ENCODE results near the gene ERCC6.
A peak's percentile ranks its signal among the peaks of the same experiment; 100 is the strongest.

The ERCC6 gene

DNA sequence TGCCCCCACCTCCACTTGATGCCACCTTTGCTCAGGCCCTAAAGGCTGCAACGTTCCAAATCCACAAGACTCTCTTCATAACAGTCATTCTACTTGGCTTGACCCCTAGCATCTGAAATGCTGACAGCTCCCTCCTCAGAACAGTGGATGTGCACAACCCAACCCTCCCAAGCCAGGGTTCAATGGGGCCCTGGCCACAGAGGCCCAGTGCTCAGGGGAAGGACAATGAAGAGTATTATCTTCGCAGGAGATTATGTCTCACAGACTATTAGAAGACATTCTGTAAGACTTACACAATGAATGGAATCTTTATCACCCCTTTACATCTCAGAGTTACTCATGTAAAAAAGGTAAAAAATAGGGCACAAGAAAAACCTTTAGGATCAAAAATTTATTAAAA is 20.4 kb downstream of the ERCC6 start:
- Mint-ChIP-seq H3K4me3 (no peak overlapping the region), H3K4me1 (peaks cover 21% of the 10 kb centered on the region), H3K36me3 (ENCODE audit: low read depth) (peaks cover 22% of the 10 kb centered on the region)

DNA sequence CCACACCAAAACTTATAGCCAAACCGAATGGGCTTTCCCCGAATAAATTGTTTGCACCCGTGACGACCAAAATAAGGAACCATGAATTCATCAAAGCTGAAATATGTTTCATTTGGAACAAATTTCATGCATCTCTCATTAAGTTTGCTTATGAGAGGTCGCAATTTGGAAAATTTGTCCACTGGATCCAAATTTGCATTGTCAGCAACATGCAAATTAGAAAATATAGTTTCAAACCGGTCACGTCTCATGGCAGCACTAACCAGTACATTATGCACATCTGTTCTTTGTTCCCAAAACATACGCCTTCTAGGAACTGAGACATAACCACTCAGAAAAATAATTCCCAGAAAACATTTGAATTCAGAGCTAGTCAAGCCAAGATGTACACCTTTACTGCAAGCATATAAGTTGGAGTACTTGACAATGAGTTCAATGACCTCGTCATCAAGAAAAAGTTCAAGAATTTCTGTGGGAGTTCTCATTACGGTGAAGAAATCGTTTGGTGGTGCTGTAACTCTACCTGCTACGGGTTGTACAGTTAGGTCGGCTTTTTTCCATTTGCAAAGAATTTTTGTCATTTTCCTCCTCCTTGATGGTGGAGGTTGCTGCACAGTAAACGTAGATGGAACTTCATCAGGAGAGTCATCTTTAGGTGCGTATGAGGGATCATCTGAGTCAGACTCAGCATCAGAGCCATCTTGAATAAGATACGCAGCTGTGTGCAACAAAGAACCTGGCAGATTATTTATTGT is 22.5 kb downstream of the ERCC6 start:
- peaks cover 21% of the 10 kb centered on the region for H3K4me1 Mint-ChIP-seq
- H3K27me3 Mint-ChIP-seq (ENCODE audit: low read depth): no peaks in the 10 kb centered on the region
- no peak overlapping the region for H3K4me3 Mint-ChIP-seq
- H3K27ac Mint-ChIP-seq: no peak overlapping the region
- no peaks in the 10 kb centered on the region for H3K9me3 Mint-ChIP-seq
- TF ChIP-seq, protein P1, sequence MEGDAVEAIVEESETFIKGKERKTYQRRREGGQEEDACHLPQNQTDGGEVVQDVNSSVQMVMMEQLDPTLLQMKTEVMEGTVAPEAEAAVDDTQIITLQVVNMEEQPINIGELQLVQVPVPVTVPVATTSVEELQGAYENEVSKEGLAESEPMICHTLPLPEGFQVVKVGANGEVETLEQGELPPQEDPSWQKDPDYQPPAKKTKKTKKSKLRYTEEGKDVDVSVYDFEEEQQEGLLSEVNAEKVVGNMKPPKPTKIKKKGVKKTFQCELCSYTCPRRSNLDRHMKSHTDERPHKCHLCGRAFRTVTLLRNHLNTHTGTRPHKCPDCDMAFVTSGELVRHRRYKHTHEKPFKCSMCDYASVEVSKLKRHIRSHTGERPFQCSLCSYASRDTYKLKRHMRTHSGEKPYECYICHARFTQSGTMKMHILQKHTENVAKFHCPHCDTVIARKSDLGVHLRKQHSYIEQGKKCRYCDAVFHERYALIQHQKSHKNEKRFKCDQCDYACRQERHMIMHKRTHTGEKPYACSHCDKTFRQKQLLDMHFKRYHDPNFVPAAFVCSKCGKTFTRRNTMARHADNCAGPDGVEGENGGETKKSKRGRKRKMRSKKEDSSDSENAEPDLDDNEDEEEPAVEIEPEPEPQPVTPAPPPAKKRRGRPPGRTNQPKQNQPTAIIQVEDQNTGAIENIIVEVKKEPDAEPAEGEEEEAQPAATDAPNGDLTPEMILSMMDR (IDR thresholded peaks at IDR 0.05; ENCODE audit: unreplicated experiment in 3 of 3): no peak
- H3K36me3 Mint-ChIP-seq (ENCODE audit: low read depth): peaks cover 14% of the 10 kb centered on the region

More for the DNA sequence above, 20.4 kb downstream of the ERCC6 start:
- no peaks in the 10 kb centered on the region for H3K27me3 Mint-ChIP-seq (ENCODE audit: low read depth)
- TF ChIP-seq, protein P1 (IDR thresholded peaks at IDR 0.05; ENCODE audit: unreplicated experiment in 3 of 3): no peak
- H3K9me3 Mint-ChIP-seq: no peaks in the 10 kb centered on the region
- H3K27ac Mint-ChIP-seq: no peak overlapping the region

DNA sequence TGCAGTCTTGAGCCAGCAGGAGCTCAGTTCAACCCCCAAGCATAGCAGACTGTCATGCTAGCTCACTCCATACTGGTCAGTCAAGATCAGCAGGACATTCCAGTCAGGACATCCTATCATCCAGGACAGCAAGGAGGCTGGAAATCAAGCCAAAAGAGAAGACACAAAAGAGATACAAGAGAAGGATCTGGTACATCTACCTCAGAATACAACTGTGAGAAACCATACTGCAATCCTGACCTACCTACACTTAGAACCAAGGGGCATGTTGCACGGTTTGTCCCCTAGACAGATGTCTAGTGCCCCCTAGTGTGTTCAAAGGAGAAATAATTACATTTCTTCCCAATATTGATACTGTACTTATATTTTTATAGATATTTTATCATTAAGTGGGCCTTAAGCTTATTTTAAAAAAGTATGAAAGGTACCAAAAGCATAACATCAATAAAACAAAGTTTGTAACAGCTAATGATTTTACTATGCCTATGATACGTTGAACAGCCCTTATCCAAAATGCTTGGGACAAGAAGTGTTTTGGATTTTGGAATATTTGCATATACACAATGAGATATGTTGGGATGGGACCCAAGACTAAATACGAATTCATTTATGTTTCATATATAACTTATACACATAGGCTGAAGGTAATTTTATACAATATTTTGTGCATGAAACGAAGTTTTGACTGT is 26.7 kb downstream of the ERCC6 start:
- H3K4me3 Mint-ChIP-seq: no peak overlapping the region

DNA sequence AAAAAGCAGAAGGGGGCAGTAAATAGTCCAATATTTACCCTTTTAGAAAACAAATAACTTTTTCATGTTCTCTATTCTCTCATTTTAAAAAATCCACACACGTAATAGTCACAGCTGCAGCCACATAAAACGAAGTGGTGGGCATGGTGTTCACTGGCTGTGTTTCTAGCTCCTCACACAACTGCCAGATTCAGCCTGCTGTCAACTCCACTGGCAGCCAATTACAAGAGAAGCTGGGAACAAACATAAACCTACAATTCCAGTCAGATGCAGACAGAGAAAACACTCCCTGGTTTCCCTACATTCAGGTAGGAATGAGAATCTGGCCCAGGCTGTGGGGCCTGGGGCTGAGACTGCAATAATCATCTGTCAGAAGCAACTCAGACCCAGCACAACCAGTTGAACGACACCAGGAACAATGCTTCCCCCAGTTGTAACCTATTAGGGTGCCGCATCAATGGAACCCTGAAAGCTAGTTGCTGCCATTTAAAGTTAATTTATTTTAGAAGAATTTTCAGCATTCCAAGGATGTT is 29.1 kb downstream of the ERCC6 start:
- TF ChIP-seq, protein P1 (IDR thresholded peaks at IDR 0.05; ENCODE audit: unreplicated experiment in 3 of 3): no peak
- H3K4me3 Mint-ChIP-seq: no peak overlapping the region
- peaks cover 3% of the 10 kb centered on the region for H3K36me3 Mint-ChIP-seq (ENCODE audit: low read depth)
- H3K27ac Mint-ChIP-seq: no peak overlapping the region
- no peaks in the 10 kb centered on the region for H3K4me1 Mint-ChIP-seq
- no peaks in the 10 kb centered on the region for H3K9me3 Mint-ChIP-seq
- no peaks in the 10 kb centered on the region for H3K27me3 Mint-ChIP-seq (ENCODE audit: low read depth)

More for the DNA sequence above, 26.7 kb downstream of the ERCC6 start:
- no peak overlapping the region for H3K27ac Mint-ChIP-seq
- H3K36me3 Mint-ChIP-seq (ENCODE audit: low read depth): peaks cover 8% of the 10 kb centered on the region
- no peaks in the 10 kb centered on the region for H3K9me3 Mint-ChIP-seq
- H3K27me3 Mint-ChIP-seq (ENCODE audit: low read depth): no peaks in the 10 kb centered on the region
- H3K4me1 Mint-ChIP-seq: no peaks in the 10 kb centered on the region
- TF ChIP-seq, protein P1 (IDR thresholded peaks at IDR 0.05; ENCODE audit: unreplicated experiment in 3 of 3): peak; percentile 43 to 70 (median 62)

DNA sequence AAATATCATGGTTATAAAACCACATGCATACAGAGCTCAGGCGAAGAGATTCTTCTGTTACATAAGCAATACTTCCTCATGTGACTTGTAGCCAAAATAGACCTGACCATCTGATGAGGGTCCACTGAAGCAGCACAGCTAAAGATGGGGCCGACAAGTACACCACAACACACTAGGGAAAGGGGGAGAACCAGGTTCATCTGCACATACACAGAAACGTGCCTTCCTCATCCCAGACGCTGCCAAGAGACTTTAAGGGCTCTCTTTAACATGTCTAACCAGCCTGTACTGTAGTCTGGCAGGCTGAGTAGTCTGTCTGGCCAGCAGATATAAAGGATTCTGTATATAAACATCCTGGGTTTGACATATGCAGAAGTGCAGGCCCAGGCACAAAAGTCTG is 30.3 kb downstream of the ERCC6 start:
- H3K36me3 Mint-ChIP-seq (ENCODE audit: low read depth): no peaks in the 10 kb centered on the region
- no peaks in the 10 kb centered on the region for H3K27me3 Mint-ChIP-seq (ENCODE audit: low read depth)
- no peaks in the 10 kb centered on the region for H3K9me3 Mint-ChIP-seq
- no peak overlapping the region for H3K4me3 Mint-ChIP-seq
- no peak overlapping the region for H3K27ac Mint-ChIP-seq
- no peaks in the 10 kb centered on the region for H3K4me1 Mint-ChIP-seq
- TF ChIP-seq, protein P1 (IDR thresholded peaks at IDR 0.05; ENCODE audit: unreplicated experiment in 3 of 3): no peak
